ENCODE results near the gene VWA5B2. TPM values are rescaled to one million over a fixed set of nuclear protein-coding genes. Genes with fewer than 3 reads are reported as not detected.

VWA5B2 gene
- total and polyA plus RNA-seq, 9 of the 15 experiments (the other 6 are each of a cell fraction or from before 2014, with no cell fraction given): 0.04 TPM; not detected in 8

DNA sequence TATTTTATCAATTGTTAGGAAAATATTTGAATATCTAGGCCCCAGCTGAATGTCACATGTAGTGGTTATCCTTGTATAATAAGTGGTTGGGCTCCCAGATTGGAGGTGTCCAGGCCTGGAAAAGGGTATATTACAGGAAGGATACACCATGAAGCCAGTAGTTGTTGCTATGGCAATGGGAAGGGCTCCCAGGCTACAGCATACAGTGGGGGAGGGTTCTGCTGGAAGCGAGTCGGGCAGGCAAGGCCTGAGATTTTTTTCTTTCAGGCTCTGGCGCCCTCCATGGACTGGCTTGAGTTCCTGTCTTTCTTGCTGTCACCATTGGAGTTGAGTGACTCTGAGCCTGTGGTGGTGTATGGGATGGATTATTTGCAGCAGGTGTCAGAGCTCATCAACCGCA is 55.3 kb downstream of the VWA5B2 start (continued):
- TF ChIP-seq DEAF1 (CRISPR knock-in tag; IDR thresholded peaks at IDR 0.05) (peak; percentile 48; the same call in 1 of the 2 replicates), DMBX1 (CRISPR knock-in tag; IDR thresholded peaks at IDR 0.05; ENCODE audit: borderline replicate concordance) (no peak), ZNF277 (CRISPR knock-in tag; IDR thresholded peaks at IDR 0.05; ENCODE audit: borderline replicate concordance) (no peak), ZNF444 (CRISPR knock-in tag; IDR thresholded peaks at IDR 0.05) (no peak), HDAC1 (IDR thresholded peaks at IDR 0.05) (no peak), XRCC4 (IDR thresholded peaks at IDR 0.05; ENCODE audit: extremely low read depth, insufficient read depth, insufficient read length) (no peak), ZBTB5 (IDR thresholded peaks at IDR 0.05) (no peak), FOSL1 (tag; conservative IDR thresholded peaks at IDR 0.05) (no peak), CTBP1 (IDR thresholded peaks at IDR 0.05; ENCODE audit: borderline replicate concordance) (peak; percentile 43; the same call in 1 of the 2 replicates), MCM7 (IDR thresholded peaks at IDR 0.05) (no peak), ZNF609 (CRISPR knock-in tag; IDR thresholded peaks at IDR 0.05; ENCODE audit: borderline replicate concordance) (no peak), MITF (IDR thresholded peaks at IDR 0.05) (no peak), L3MBTL2 (IDR thresholded peaks at IDR 0.05) (no peak), RFX1 (IDR thresholded peaks at IDR 0.05) (peak; percentile 91)
- TF ChIP-seq, protein P1, sequence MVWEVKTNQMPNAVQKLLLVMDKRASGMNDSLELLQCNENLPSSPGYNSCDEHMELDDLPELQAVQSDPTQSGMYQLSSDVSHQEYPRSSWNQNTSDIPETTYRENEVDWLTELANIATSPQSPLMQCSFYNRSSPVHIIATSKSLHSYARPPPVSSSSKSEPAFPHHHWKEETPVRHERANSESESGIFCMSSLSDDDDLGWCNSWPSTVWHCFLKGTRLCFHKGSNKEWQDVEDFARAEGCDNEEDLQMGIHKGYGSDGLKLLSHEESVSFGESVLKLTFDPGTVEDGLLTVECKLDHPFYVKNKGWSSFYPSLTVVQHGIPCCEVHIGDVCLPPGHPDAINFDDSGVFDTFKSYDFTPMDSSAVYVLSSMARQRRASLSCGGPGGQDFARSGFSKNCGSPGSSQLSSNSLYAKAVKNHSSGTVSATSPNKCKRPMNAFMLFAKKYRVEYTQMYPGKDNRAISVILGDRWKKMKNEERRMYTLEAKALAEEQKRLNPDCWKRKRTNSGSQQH (CRISPR knock-in tag; IDR thresholded peaks at IDR 0.05): no peak

Data from K562 (cell line).